Raji (cell line): ENCODE measurements around the gene SMIM24.

ENCODE experiments used
- POLR2A ChIP-seq: IDR thresholded peaks from 2 replicates; pipeline ENCODE4 v1.6.1; 2011; ENCODE audit warnings: low read depth, low read length, control low read depth; ENCODE audit not compliant: insufficient read depth

Gene SMIM24

DNA sequence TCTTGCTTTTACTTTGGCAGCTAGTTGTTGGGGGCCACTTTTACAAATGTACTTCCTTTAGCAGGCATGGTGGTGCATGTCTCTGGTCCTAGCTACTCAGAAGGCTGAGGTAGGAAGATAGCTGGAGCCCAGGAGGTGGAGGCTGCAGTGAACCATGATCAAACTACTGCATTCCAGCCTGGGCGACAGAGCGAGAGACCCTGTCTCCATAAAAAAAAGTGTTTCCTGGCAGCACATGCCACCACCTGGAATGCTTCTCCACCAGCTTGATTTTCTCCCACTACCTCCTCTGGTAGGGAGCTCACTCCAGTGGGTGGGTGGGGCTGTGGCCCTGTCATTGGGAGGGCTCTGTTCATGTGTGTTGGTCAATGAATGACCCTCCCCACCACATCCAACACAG is 38.3 kb upstream of the SMIM24 start:
- no peak for TF ChIP-seq POLR2A

DNA sequence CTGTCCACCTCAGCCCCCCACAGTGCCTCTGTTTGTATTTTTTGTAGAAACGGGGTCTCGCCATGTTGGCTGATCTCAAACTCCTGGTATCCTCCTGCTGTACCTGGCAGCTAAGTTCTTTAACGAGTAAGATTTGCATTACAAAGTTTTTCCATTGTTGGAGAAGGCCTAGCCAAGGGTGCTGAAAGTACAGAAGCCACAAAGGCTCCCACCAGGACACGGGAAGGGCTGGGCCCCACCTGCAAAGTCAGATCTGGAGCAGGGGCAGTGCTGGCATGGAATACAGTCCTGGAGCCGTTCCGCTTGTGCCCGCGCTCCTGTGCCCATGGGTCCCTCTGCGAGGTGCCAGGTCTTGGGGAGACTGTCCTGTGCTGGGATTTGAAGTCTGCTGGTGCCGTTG is 37.9 kb upstream of the SMIM24 start:
- no peak for TF ChIP-seq POLR2A

- no peak for TF ChIP-seq POLR2A
Measured at GRCh38 chr19:3517638-3518037, 37.3 kb upstream of the SMIM24 start.

- TF ChIP-seq POLR2A = no peak
Measured at GRCh38 chr19:3516675-3517207, 36.4 kb upstream of the SMIM24 start.

GRCh38 chr19:3515891-3516422 is 35.6 kb upstream of the SMIM24 start:
- TF ChIP-seq POLR2A = no peak

DNA sequence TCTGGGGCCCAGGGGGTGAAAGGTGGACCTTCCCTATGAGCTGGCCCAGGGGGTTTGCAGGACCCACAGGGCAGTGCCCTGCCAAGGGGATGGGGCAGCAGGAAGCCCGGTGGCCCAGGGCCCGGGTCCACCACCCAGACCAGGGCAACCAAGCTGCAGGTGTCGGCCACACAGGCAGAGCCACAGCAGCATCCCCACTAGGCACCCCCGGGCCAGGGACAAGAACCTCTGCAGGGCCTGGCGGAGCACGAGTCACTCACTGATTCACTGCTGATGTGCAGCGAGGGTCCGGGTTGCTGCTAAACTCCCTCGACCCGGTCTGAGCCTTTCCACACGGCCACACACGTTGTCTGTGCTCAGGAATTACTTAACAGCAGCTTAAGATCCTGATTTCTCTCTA is 34.6 kb upstream of the SMIM24 start:
- TF ChIP-seq POLR2A = no peak

DNA sequence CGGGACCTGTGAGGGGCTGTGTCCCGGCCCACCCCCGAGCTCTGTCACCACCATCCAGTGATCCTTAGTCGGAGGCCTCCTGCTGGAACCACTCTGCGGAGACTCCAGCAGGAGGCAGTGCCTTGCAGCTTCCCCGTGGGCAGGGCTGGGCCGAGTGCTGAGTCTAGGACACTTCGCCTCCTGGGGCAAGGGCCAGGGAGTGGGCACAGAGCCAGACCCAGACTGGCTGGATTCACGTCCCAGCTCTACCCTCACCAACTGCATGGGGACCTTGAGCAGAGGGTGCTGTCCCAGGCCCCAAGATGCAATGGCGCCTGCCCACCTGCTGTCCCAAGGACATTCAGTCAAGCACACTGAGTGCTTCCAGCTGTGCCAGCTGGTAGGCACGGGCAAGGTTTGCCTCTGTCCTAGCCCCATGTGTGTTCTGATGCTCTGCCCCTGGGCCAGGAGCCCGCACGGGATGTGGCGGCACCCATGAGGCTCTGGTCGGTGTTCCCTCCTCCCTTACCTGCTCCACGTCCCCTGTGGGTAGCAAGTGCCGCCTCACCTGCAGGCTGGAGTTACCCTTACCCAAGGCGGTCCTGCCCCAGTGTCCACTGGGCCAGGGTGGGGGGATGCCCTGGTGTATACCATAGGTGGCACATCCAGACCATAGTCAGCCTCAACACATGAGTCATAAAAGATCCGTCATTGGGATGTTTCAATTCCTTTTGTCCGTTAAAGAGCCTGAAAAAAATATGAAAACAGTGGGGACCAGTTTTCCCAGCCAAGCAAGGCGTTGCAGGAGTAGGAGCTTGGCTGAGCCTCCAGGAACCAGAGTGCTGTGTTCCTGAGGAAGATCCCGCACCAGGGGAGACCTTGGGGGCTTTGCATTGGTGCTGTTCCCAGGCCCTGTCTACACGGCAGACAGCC is 33.2 kb upstream of the SMIM24 start:
- TF ChIP-seq POLR2A = no peak

GRCh38 chr19:3512562-3513228 is 32.4 kb upstream of the SMIM24 start:
- no peak for TF ChIP-seq POLR2A

GRCh38 chr19:3511506-3512251 is 31.4 kb upstream of the SMIM24 start:
- TF ChIP-seq POLR2A = no peak

GRCh38 chr19:3510727-3511126 is 30.4 kb upstream of the SMIM24 start:
- no peak for TF ChIP-seq POLR2A

GRCh38 chr19:3509566-3509989 is 29.3 kb upstream of the SMIM24 start:
- TF ChIP-seq POLR2A = no peak

DNA sequence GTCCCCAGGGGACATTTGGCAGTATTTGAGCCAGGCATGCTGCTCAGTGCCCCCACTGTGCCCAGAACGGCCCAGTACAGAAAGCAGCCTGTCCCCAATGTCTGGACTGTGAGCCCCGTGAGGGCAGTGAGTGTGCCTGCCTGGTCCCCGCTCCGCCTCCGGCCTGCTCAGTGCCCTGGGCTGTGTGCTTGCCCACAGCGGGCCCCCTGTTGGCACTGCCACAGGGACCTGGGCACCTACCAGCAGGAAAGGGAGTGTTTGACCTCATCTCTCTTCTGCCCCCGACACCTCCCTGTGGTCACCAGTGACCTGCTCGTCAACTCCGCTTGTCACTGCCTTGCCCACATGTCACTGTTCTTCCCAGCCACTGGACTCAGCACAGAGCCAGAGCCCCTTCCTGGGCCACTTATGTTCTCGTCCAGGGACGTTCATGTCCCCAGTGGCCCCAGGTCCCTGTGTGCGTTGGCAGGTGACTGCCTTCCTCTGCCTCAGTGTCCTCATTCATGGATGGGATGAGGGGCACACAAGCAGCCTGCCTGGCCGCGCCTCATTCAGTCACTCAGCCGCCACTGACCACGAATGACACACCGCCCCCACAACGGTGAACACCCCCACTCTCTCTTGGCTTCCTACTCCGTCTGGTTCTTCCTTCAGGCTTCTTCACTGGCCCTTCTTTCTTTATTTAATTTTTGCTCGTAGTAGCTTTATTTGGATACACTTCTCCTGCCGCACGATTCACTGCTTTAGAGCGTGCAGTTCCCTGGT is 28.6 kb upstream of the SMIM24 start:
- TF ChIP-seq POLR2A = no peak

DNA sequence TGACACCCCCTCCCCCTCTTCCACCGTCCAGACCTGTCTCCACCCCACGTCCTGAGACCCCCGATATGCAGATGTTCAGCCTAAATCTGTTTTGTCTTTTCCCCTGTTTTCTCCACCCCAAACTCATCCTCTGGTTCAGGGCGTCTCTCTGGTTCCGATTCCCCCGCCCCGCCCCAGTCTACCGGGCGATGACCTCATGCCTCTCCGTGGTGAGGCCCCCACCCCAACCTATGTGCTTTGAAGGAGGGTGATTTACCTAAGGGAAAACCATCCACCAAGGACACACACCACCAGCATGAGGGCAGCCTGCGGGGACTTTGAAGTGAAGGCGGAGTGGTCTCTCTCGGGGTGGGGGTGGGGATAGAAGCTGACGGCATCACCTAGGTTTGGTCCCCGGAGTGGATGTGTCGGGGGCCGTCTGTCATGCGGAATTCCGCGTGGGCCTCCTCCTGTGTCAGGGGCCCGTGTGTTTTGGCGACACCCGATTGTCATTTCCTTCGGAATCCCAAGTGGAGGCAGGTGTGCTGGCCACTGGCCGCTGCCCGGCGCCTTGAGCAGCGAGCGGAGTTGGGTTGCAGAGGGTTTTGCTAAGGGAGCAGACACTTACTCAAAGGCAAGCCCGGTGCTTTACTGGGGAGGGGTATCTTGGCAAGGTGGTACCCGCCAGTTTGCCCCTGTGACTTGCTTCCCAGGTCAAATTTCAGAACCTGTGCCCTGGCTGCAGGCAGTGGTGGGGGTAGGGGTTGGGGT is 27.2 kb upstream of the SMIM24 start:
- no peak for TF ChIP-seq POLR2A
